Subcutaneous adipose tissue (tissue), 4 donors: ENCODE data around the gene PRMT7. TPM values are rescaled to one million over a fixed set of nuclear protein-coding genes. Genes with fewer than 3 reads are reported as not detected.

Source experiments
- CTCF ChIP-seq: fragments of 450-650 bp; IDR thresholded peaks from one replicate; pipeline ENCODE4 v1.5.1; 2016; ENCODE audit warnings: low read depth, mild to moderate bottlenecking, control low read depth, antibody characterized with exemption, moderate library complexity
- total RNA-seq, 4 donors: library from RNA; depleted of rRNA; stranded (reverse); fragments of >200 nt; gene quantifications; one replicate each; pipeline ENCODE4 v1.1.0, GENCODE V29; 2016

PRMT7 gene
- total RNA-seq, 4 donors from 2014 or later: 32.6 to 70.8 (median 55.8) TPM

GRCh38 chr16:68332411-68333121 is 21.7 kb downstream of the PRMT7 start:
- no peak for TF ChIP-seq CTCF

GRCh38 chr16:68335175-68335574 is 24.4 kb downstream of the PRMT7 start:
- TF ChIP-seq CTCF: no peak

- no peak for TF ChIP-seq CTCF
Measured at GRCh38 chr16:68338326-68339119, 27.7 kb downstream of the PRMT7 start.

- TF ChIP-seq CTCF: no peak
Measured at GRCh38 chr16:68339214-68339613, 28.4 kb downstream of the PRMT7 start.

GRCh38 chr16:68342620-68343019 is 31.8 kb downstream of the PRMT7 start:
- TF ChIP-seq CTCF: no peak

GRCh38 chr16:68343137-68343536 is 32.3 kb downstream of the PRMT7 start:
- TF ChIP-seq CTCF: no peak

- no peak for TF ChIP-seq CTCF
Measured at GRCh38 chr16:68344252-68344651, 33.4 kb downstream of the PRMT7 start.
